Stimulated activated CD8-positive, alpha-beta memory T cell treated with anti-CD3 and anti-CD28 coated beads, Interleukin-7, amount 100 ng/mL, for 1 hour (primary cell): ENCODE data around the gene FGD4.
"Not testable (repeated sequence)": the region's sequence is repeated elsewhere in the genome, so short reads cannot be mapped to it uniquely, and the experiment has no call there.

Experiments used
- DNase-seq, 2 donors: peaks; one replicate each; pipeline ENCODE4 v3.0.0-alpha.2; 2020; ENCODE audit warnings: low read depth in 2 of 2

FGD4 gene

DNA sequence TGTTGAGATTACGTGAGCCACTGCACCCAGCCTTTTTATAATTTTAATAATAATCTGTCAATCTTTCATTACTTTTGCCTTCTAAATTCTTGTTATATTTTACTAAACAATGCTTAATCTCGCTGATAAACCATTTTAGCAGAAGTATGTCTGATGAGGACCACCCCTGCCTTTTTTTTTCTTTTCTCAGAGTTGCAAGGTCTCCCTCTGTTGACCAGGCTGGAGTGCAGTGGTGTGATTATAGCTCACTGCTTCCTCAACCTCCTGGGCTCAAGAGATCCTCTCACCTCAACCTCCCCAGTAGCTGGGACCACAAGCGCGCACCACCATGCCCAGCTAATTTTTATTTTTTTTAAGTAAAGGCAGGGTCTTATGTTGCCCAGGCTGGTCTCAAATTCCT, 161.2 kb downstream of the FGD4 start:
- DNase-seq, result no peak

DNA sequence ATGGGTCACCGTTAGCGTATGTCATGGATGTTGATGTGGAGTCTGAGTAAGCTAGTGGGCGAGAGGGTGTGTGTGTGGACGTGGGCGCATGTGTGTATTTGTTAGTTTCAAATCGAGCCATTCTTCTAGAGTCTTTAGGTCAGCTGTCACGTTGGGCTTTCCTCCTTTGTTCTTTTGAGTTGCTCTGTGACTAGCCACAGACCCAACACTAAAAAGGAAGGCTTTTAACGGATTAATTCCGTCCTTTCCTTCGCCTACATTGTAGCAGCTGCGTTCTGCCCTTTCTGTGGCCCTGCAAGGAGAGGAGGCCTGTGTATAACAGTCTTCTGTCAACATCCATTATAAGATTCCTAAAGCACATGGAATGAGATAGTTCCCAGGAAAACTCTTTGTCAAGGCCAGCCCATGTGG, 162.6 kb downstream of the FGD4 start:
- no peak for DNase-seq

DNA sequence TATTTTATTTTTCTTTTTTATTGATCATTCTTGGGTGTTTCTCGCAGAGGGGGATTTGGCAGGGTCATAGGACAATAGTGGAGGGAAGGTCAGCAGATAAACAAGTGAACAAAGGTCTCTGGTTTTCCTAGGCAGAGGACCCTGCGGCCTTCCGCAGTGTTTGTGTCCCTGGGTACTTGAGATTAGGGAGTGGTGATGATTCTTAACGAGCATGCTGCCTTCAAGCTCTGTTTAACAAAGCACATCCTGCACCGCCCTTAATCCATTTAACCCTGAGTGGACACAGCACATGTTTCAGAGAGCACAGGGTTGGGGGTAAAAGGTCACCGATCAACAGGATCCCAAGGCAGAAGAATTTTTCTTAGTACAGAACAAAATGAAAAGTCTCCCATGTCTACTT, 163.1 kb downstream of the FGD4 start:
- DNase-seq, result not testable (repeated sequence)

DNA sequence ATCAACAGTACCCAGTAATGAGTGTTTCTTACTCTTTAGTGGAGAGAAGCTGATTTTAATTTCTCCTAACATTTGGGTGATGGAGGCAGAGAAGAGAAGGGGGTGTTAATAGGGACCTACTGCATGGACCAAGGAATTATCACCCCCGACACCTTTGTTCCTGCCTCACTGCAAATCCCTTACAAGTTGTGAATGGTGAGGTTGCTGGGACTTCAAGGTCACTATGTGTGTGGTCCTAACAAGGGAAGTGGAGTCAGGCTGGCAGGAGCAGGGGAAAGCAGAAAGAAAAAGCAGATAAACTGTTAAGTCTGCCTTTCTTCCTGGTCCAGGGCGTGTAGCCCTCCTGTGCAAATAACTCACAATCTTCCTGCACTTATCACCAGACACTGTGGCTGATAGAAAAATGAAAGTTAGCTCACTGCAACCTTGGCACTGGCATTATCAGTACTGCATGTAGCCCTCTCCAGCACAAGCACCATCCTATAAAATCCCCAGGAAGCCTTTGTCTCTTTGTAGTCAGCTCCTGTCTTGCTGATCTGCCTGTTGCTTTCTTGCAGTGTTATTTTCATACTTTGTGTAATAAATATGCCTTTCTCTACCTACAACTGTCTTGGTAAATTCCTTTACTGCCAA, 167.4 kb downstream of the FGD4 start:
- no peak for DNase-seq

DNA sequence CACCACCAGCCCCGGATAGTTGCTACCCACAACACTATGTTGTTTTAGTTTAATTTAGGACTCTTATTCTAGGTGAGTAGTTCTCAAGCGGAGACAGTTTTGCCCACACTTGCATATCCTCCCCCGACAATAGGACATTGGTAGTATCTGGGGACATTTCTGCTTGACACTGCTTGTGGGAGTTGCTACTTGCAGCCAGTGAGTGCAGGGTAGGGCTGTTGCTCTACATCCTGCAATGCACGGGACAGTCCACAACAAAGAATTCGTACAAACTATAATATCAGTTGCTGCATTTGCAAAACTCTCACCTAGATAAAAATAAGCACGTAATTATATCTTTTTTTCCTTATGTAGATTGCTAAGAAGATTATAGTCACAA, 167.9 kb downstream of the FGD4 start:
- DNase-seq, result no peak

DNA sequence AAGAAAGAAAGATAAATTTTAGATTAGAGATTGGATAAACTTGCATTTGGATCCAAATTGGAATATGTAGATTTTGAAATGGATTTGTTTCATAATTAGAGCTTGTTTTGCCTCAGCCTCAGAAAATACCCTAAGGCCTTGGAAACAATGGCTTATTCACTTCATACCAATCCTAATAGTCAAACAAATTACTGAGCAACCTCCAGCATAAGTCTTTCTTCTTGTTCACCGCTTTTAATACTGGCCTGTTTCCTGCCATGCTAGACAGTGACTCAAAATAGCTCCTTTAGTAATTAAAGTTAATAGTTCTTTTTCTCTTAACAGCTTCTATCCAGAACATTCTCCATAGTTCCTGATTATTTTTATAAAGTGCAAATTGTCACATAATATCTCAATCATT, 168.9 kb downstream of the FGD4 start:
- DNase-seq, result no peak

DNA sequence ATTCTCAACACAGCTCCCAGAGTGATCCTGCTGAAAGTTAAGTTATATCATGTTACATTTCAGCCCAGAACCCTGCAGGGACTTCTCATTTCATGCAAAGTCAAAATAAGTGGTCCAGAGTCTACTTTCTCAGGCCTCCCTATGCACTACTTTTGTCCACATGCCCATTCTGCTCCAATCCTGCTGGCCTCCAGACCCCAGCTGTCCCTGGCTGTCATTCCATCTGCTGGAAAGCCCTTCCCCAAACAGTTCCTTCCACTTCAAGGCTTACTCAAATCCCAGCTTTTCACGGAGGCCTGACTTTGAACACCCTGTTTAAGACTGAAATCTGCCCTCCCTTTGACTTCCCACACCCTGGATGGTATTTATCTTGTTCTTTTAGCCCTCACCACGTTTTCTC, 169.9 kb downstream of the FGD4 start:
- no peak for DNase-seq

DNA sequence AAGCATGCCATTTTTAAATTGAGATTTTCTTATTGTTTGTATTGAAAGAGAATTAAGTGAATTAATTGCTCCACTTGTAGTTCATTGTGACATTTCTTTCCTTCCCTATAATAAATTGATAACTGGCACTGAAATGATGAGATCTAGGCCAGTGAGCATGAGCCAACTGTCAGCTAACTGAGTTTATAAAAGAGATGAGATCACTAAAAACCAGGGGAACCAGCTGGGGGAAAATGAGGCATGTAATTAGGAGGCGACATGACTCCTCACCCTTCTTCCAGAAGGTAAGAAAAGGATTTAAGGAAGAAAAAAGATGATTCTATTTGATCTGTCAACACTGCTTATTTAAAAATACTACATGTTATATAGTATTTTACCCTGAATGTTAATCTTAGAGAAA, 175.2 kb downstream of the FGD4 start:
- DNase-seq, result no peak

DNA sequence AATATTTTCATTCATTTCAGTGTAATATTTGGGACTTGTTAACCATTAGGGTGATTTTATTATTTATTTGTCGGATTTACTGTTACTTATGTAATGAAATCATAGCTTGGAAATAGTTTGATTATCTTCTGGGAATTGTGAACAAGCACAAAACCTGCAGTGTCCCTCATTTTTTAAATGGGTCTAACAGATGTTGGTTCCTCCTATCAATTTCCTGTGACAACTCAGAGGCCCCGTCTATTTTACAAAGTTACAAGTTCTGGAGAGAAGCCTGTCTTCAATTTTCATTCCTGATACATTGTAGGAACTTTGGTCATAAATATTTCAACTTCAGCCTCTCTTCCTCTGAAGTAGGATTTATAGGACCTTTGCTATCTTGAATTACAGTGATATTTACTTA, 178.0 kb downstream of the FGD4 start:
- DNase-seq, result no peak

DNA sequence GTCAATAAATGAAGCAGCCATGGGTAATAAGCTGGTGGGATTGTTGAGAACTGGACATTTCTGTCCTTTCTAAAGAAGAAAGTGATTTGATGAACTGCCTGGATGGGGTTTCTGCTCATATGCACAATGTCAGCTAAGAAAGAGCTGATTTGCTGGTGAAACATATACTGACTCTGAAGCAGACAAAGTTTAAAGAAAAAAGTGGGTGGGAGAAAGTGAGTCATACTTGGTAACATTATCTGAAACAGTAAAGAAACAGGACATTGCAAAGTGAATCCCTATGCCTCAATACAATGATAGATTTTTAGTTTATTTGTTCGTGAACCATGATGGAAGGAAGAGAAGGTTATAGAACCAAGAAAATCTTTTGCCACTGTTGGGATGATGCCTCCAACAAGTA, 184.2 kb downstream of the FGD4 start:
- DNase-seq, result no peak

DNA sequence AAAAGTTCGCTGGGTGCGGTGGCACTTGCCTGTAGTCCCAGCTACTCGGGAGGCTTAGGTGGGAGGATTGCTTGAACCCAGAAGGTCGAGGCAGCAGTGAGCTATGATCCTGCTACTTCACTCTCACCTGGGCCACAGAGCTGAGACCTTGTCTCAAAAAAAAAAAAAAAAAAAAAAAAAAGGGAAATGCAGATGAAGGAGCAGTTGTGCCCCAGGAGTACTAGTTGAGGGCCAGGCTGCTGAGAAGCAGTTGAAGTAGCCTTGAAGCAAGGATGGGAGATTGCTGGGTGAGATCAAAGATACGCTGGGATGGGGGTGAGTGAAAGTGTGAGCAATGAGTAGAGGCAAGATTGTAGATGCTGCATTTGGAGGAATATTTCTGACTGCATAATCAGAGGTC, 186.3 kb downstream of the FGD4 start:
- no peak for DNase-seq

DNA sequence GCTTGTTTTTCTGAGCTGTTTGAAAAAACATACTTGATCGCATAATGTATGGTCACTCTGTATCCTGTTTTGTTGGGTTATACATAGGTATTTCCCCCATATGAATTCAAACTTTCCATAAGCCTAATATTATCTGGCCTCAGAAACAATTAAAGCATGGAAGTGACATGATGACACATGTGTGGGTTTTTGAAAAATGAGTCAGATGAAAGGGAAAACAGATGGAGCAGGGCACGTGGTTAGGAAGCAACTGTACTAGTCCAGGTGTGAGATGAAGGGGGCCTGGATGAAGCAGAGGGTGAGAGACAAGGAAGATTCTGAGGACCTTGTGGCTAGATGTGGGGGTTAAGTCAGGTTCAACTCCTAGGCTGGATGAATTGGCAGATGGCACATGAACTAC, 187.0 kb downstream of the FGD4 start:
- DNase-seq, result no peak

DNA sequence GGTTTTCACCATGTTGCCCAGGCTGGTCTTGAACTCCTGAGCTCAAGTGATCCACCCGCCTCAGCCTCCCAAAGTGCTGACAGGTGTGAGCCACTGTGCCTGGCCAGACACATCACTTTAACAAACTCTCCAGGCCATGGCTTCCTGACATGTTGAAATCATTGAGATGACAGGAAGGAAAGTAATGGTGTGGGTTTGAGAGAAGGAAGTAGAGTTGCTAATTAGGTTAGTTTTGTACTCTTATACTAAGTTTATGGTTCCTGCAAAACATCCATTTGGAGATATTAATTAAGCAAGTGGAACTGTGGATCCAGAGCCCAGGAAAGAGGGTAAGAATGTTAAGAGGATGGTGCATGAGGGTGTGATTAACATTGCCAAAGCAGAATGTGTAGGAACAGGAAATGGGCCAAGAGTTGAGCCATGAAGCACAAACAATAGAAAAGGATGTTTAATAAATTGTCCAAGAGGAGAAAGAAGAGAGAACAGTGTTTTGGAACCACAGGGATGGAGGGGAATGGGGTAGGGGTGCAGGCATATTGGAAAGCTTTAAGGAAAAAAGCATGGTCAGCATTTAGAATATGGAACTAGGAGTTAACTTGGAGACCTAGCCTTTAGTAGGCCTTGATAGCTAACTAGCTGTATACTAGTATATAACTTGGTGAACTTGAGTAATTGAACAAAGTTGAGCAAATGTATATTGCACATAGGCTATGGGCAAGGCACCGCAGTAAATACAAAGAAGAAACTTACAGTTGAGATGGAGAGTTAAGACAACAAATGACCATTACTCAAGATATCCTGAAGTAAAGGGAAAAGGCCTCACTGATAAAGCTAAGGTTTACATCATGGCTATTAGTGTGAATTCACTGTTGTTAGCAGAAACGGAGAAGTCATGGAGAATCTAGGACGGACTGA, 188.5 kb downstream of the FGD4 start:
- DNase-seq, result no peak

DNA sequence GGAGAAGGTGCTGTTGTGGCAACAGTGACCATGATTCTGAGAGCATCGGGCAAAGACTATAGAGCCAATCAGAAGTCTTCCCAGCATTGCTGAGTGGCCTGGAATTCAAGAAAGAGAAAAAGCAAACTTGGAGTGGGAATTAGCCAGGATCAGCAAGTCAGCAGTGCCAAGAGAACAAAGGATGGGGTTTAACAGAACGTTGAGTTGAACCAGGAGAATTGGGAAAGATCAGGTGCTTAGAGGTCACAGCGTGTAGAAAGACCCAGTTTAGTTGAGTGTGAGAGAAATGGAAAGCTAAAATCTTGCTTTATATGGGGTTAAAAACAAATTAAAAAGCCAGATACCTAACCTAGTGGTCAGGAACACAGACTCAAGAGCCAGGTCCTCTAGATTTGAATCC, 189.2 kb downstream of the FGD4 start:
- no peak for DNase-seq

DNA sequence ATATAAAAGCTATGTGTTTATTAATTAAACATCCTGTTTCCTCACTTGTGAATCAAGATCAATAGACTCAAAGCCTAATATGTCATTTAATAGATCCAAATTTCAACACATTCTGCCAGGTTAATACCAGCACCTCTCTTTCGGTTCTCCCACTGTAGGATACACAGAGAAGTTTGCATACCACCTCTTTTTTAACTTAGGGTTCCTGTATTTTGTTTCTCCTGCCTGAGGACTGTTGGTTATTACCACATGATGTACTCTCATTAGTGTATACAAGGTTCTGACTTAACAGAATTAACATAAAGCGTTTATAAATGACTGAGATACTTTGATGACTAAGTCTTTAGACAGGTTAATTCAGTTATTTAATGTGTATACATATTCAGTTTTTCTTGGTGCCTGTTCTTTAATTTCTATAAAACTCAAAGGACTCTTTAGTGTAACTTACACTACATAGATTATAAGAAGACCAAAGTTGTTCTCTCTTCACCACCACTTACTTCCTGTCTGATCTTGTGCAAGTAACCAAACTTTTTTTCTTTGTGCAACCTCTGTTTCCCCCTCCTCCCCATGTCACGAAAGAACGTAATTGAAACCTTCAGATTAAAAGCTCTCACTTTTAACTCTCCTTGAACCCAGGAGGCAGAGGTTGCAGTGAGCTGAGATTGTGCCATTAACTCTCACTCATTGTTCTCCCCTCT, 190.0 kb downstream of the FGD4 start:
- no peak for DNase-seq

DNA sequence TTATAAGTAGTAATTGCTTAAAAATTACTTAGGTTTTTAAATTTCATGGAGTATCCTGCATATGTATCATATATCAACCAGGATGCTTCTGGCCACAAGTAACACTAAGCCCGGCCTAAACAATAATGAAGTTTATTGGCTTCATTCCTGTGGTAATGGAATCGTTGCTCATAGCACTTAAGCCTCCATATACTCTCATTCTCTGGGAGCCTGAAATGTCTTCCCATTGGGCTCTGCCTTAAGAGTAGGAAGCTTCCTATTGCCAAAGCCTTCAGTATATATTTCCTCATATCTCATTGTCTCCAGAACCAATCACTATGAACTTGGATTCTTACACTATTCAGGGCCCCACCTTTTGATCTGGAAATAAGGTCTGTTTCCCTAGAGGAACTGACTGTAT, 195.9 kb downstream of the FGD4 start:
- no peak for DNase-seq

DNA sequence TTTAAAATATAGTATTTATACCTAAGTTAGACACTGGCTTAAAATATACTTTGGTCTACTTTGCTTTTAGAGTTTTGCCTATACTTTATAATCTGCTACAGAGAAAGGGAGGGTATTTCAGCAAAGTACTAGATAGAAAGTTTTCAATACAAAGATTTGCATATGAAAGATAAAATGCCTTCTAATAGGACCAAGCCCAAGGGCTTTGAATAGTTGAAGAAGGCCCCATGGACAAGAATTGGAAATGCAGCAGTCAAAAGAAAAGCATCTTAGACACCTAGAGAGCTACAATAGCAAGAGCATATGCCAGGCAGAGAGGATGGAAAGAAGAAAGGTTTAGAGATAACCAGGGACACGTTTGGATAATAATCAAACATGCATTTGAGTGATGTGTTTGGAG, 196.7 kb downstream of the FGD4 start:
- DNase-seq, result no peak

DNA sequence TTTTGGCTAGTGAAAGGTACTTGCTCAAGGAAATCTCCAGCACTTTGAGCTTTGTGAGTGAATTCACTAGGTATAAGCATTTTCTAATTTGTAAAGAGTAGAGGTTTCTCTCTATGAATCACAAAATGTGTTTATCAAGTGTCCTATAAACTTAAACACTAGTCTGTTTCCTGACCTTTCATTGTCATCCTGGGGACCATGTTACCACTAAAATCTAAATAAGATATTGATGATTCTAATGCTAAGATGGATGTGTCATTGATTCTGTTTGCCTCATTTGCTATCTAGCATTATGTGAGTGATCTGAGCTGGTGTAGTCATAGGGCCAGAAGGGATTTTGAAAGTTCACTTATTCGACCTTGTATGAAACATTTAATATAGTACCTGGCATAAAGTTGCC, 199.3 kb downstream of the FGD4 start:
- no peak for DNase-seq

DNA sequence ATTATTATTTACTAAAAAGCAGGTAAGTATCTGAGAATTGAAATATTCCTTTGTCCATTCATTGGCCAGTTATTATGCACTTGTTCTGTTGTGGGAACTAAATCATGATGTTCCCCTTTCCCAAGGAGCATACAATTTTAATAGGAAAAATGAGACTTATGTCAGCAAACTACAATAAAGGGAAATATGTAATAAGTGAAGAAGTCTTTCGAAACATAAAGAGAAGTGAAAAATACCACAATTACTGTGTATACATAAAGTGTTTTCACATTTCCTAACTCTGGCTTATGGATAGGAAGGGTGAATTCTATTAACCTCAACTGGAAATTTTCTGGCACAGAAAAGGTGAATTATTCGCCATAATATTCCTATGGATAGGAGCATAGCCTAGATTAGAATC, 201.3 kb downstream of the FGD4 start:
- no peak for DNase-seq

DNA sequence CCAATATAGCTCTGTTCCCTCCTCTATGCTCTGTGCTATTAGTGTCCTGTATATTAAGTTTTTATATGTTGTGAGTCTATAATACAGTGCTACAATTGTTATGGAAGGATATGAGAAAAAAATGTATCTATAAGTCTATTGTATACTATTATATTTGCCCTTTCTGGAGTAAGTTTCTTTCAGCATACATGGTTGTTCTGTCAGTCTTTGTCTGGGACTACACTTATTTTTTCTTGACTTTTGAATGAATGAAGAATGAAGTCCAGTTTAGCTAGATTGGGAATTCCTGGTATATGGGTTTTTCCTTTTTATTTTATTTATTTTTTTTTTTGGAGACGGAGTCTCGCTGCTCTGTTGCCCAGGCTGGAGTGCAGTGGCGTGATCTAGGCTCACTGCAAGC, 203.7 kb downstream of the FGD4 start:
- no peak for DNase-seq

DNA sequence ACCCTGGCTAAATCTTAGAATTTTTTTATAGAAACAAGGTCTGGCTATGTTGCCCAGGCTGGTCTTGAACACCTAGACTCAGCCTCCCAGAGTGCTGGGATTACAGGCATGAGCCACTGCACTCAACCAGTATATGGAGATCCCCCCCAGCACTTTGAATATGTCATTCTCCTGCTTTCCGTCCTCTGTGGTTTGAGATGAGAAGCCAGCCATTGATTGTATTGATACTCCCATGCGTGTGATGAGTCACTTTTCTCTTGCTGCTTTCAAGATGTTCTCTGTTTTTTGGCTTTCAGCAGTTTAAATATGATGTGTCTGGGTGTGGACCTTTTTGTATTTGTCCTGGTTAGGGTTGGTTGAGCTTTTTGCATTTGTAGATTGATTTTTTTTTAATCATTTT, 204.5 kb downstream of the FGD4 start:
- no peak for DNase-seq

DNA sequence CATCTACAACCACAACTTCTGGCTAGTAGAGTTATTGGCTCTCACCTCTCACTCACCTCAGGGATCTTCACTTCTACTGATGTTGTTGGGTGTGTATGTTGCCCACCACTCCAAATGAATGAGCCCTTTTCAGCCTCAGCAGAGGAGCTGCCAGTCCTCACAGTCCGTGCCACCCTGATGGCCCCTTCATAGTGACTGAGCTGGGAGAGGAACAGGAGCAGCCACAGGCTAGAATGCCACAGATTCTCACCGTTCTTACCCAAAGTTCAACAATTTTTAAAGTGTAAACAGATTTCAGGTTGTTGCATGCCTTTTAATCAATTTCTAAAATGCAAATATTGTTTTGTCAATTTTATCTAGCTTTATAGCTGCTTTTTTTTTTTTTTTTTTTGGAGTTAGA, 205.2 kb downstream of the FGD4 start:
- DNase-seq, result no peak
